OCI-LY1 (cell line): ENCODE measurements around the gene PTPRQ.

Experiments
- EZH2 ChIP-seq: fragments of 200-600 bp; sonication (generic), shearing (Covaris generic); IDR thresholded peaks from 2 replicates; pipeline ENCODE4 v1.8.0; 2017; ENCODE audit warnings: borderline replicate concordance, mixed run types, mild to moderate bottlenecking, antibody characterized with exemption, low read length, moderate library complexity, mixed read lengths
- TF ChIP-seq, protein P1 (sequence below): fragments of 200-600 bp; sonication (generic), shearing (Covaris generic); IDR thresholded peaks from 2 replicates; pipeline ENCODE4 v1.5.1; 2017; ENCODE audit warnings: mild to moderate bottlenecking, antibody characterized with exemption, low read length, moderate library complexity, mixed read lengths

GRCh38 chr12:80679346-80680131, 235.5 kb downstream of the PTPRQ start:
- TF ChIP-seq, protein P1, sequence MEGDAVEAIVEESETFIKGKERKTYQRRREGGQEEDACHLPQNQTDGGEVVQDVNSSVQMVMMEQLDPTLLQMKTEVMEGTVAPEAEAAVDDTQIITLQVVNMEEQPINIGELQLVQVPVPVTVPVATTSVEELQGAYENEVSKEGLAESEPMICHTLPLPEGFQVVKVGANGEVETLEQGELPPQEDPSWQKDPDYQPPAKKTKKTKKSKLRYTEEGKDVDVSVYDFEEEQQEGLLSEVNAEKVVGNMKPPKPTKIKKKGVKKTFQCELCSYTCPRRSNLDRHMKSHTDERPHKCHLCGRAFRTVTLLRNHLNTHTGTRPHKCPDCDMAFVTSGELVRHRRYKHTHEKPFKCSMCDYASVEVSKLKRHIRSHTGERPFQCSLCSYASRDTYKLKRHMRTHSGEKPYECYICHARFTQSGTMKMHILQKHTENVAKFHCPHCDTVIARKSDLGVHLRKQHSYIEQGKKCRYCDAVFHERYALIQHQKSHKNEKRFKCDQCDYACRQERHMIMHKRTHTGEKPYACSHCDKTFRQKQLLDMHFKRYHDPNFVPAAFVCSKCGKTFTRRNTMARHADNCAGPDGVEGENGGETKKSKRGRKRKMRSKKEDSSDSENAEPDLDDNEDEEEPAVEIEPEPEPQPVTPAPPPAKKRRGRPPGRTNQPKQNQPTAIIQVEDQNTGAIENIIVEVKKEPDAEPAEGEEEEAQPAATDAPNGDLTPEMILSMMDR: no peak
- no peak for TF ChIP-seq EZH2
